Suprapubic skin (tissue), 4 donors: Measurements from ENCODE around the gene PELI2.

ENCODE experiments used
- EP300 ChIP-seq: sonication (generic); formaldehyde crosslinking; IDR thresholded peaks from one replicate; pipeline ENCODE4 v1.6.1; 2017; ENCODE audit warnings: antibody characterized with exemption
- POLR2A ChIP-seq, 2 donors: fragments of 450-650 bp; IDR thresholded peaks; one replicate each; pipeline ENCODE4 v1.6.1; 2017; ENCODE audit warnings: antibody characterized with exemption in 2 of 2, mild to moderate bottlenecking in 2 of 2, moderate library complexity in 2 of 2
- POLR2AphosphoS5 ChIP-seq, 3 donors: sonication (generic); formaldehyde crosslinking; IDR thresholded peaks; one replicate each; pipeline ENCODE4 v1.6.1; 2017; ENCODE audit warnings: antibody characterized with exemption in 3 of 3
- TF ChIP-seq, protein P1 (sequence below), 2 donors: fragments of 200-600 bp in 1 of 2; fragments of 450-650 bp in 1 of 2; sonication (generic) in 1 of 2; IDR thresholded peaks; one replicate each; pipeline ENCODE4 v1.5.1; 2016 to 2019; ENCODE audit warnings: antibody characterized with exemption in 2 of 2, mild to moderate bottlenecking in 1 of 2, moderate library complexity in 1 of 2

DNA sequence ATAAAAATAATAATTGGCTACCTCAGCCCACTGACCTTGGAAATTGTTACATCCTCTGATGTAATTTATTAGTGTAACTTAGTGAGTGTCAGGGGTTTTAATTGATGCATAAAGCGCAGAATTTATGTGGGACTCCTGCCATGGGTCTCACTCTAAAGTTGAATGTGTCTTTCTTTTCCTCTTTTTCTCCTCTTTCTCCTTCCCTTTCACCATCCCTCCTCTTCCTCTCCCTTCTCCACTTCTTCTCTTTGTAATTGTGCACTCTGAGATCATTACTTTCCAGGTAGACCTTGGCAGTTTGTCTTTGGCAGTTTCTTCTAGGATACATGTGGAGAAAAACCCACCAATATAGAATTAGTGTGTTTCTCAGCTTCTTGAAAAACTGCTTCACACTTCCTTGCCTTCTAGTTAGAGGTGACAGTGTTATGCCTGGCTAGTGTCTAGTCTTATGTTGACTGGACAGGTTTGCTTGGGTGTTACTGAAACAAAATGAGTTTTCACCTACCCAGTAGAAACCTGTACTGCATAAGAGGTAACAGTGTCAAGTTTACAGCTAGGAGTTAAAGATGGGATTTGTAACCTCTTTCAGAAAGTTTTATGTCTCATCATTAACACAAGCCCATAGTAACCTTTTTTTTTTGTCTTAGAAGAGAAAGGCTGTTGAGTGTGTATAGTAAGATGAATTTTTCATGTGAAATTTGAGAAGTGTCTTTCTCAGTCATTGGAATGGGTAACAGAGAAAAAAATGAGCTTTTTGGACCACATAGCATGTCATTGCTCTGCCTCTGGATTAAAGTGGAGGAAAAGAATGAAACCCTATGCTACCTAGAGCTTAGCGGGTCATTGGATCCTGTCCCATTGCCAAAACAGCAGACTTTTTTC, 18.6 kb downstream of the PELI2 start:
- TF ChIP-seq, protein P1, sequence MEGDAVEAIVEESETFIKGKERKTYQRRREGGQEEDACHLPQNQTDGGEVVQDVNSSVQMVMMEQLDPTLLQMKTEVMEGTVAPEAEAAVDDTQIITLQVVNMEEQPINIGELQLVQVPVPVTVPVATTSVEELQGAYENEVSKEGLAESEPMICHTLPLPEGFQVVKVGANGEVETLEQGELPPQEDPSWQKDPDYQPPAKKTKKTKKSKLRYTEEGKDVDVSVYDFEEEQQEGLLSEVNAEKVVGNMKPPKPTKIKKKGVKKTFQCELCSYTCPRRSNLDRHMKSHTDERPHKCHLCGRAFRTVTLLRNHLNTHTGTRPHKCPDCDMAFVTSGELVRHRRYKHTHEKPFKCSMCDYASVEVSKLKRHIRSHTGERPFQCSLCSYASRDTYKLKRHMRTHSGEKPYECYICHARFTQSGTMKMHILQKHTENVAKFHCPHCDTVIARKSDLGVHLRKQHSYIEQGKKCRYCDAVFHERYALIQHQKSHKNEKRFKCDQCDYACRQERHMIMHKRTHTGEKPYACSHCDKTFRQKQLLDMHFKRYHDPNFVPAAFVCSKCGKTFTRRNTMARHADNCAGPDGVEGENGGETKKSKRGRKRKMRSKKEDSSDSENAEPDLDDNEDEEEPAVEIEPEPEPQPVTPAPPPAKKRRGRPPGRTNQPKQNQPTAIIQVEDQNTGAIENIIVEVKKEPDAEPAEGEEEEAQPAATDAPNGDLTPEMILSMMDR (IDR thresholded peaks at IDR 0.05), result no peak
- no peak for TF ChIP-seq POLR2A (IDR thresholded peaks at IDR 0.05)
- no peak for TF ChIP-seq POLR2AphosphoS5 (IDR thresholded peaks at IDR 0.05)
- TF ChIP-seq EP300, result no peak
